NT2/D1 (cell line): Measurements from ENCODE around the gene KDM1A.

ENCODE experiments used
- SUZ12 ChIP-seq: IDR thresholded peaks from 2 replicates; pipeline ENCODE4 v1.6.1; 2011; ENCODE audit not compliant: insufficient read length, insufficient read depth; ENCODE audit errors: extremely low read depth
- YY1 ChIP-seq: IDR thresholded peaks from 2 replicates; pipeline ENCODE4 v1.6.1; 2011; ENCODE audit not compliant: insufficient read length, insufficient read depth
- ZNF274 ChIP-seq: IDR thresholded peaks from 2 replicates; pipeline ENCODE4 v1.6.1; 2011; ENCODE audit warnings: mild to moderate bottlenecking, low read depth, low read length

GRCh38 chr1:23114424-23115079 is 95.3 kb downstream of the KDM1A start:
- TF ChIP-seq ZNF274 (no peak), SUZ12 (no peak), YY1 (no peak)
